H9 (cell line): Measurements from ENCODE around the gene ENC1. TPM values are rescaled to one million over a fixed set of nuclear protein-coding genes. Genes with fewer than 3 reads are reported as not detected.

ENCODE experiments used
- DNase-seq: peaks from one replicate; pipeline ENCODE4 v3.0.0-alpha.2; 2017
- H2AFZ ChIP-seq: one replicate; pipeline ENCODE4 v1.6.1; 2013; ENCODE audit warnings: mild to moderate bottlenecking, low read length, control low read depth, moderate library complexity
- H2AK5ac ChIP-seq: 2 replicates; pipeline ENCODE4 v1.6.1; 2013; ENCODE audit warnings: low read length, control low read depth, mixed read lengths; ENCODE audit not compliant: insufficient read length
- H2BK120ac ChIP-seq: one replicate; pipeline ENCODE4 v1.6.1; 2013; ENCODE audit warnings: low read depth, mild to moderate bottlenecking, low read length, control low read depth, inconsistent platforms; ENCODE audit not compliant: poor library complexity, severe bottlenecking
- H2BK12ac ChIP-seq: 2 replicates; pipeline ENCODE4 v1.6.1; 2013; ENCODE audit warnings: low read length, control low read depth, mixed read lengths, low read depth; ENCODE audit not compliant: insufficient read length
- H2BK15ac ChIP-seq: 2 replicates; pipeline ENCODE4 v1.6.1; 2013; ENCODE audit warnings: low read depth, low read length, control low read depth
- H2BK20ac ChIP-seq: one replicate; pipeline ENCODE4 v1.6.1; 2013; ENCODE audit warnings: low read depth, mild to moderate bottlenecking, low read length, control low read depth, inconsistent platforms; ENCODE audit not compliant: poor library complexity, severe bottlenecking
- H2BK5ac ChIP-seq: 2 replicates; pipeline ENCODE4 v1.6.1; 2013; ENCODE audit warnings: low read length, control low read depth, mixed read lengths; ENCODE audit not compliant: insufficient read length
- H3K14ac ChIP-seq: 2 replicates; pipeline ENCODE4 v1.6.1; 2013; ENCODE audit warnings: low read length, control low read depth; ENCODE audit not compliant: insufficient read depth
- H3K18ac ChIP-seq: 2 replicates; pipeline ENCODE4 v1.6.1; 2013; ENCODE audit warnings: low read depth, mild to moderate bottlenecking, mixed read lengths, low read length, control low read depth; ENCODE audit not compliant: insufficient read length
- H3K23ac ChIP-seq: 2 replicates; pipeline ENCODE4 v1.6.1; 2013; ENCODE audit warnings: low read length, control low read depth, mixed read lengths, low read depth; ENCODE audit not compliant: insufficient read length
- H3K23me2 ChIP-seq: 2 replicates; pipeline ENCODE4 v1.6.1; 2013; ENCODE audit warnings: low read depth, mild to moderate bottlenecking, mixed read lengths, low read length, control low read depth; ENCODE audit not compliant: insufficient read length, poor library complexity, severe bottlenecking
- H3K27ac ChIP-seq: 2 replicates; pipeline ENCODE4 v1.5.1; 2013; ENCODE audit warnings: low read length, control low read depth, mixed read lengths, low read depth; ENCODE audit not compliant: insufficient read length
- H3K27me3 ChIP-seq: 2 replicates; pipeline ENCODE4 v1.6.1; 2013; ENCODE audit warnings: low read length, control low read depth, inconsistent platforms; ENCODE audit not compliant: insufficient read depth
- H3K4ac ChIP-seq: 2 replicates; pipeline ENCODE4 v1.6.1; 2013; ENCODE audit warnings: low read depth, mild to moderate bottlenecking, control low read depth, inconsistent platforms, low read length, moderate library complexity
- H3K4me1 ChIP-seq: 2 replicates; pipeline ENCODE4 v1.6.1; 2013; ENCODE audit warnings: low read length, control low read depth, inconsistent platforms; ENCODE audit not compliant: insufficient read depth
- H3K4me2 ChIP-seq: 2 replicates; pipeline ENCODE4 v1.6.1; 2013; ENCODE audit warnings: low read length, control low read depth, mixed read lengths; ENCODE audit not compliant: insufficient read length, insufficient read depth
- H3K56ac ChIP-seq: 2 replicates; pipeline ENCODE4 v1.6.1; 2013; ENCODE audit warnings: low read depth, mild to moderate bottlenecking, mixed read lengths, low read length, control low read depth; ENCODE audit not compliant: insufficient read length
- H3K79me1 ChIP-seq: 2 replicates; pipeline ENCODE4 v1.6.1; 2013; ENCODE audit warnings: low read depth, mild to moderate bottlenecking, moderate library complexity, low read length, control low read depth, inconsistent platforms; ENCODE audit not compliant: insufficient read depth, poor library complexity, severe bottlenecking
- H3K79me2 ChIP-seq: 2 replicates; pipeline ENCODE4 v1.6.1; 2013; ENCODE audit warnings: low read length, control low read depth, inconsistent platforms; ENCODE audit not compliant: insufficient read depth
- H3K9ac ChIP-seq: 2 replicates; pipeline ENCODE4 v1.6.1; 2013; ENCODE audit warnings: low read length, control low read depth, mixed read lengths; ENCODE audit not compliant: insufficient read length; ENCODE audit errors: extremely low read depth
- H3K9me3 ChIP-seq: one replicate; pipeline ENCODE4 v1.6.1; 2013; ENCODE audit warnings: low read depth, low read length, inconsistent platforms; ENCODE audit not compliant: control insufficient read depth
- H3T11ph ChIP-seq: one replicate; pipeline ENCODE4 v1.6.1; 2013; ENCODE audit warnings: mild to moderate bottlenecking, low read length, control low read depth, inconsistent platforms
- H4K20me1 ChIP-seq: one replicate; pipeline ENCODE4 v1.6.1; 2013; ENCODE audit not compliant: control insufficient read depth, insufficient read length, insufficient read depth
- H4K5ac ChIP-seq: 2 replicates; pipeline ENCODE4 v1.6.1; 2013; ENCODE audit warnings: low read depth, mild to moderate bottlenecking, mixed read lengths, low read length, control low read depth; ENCODE audit not compliant: insufficient read length
- H4K8ac ChIP-seq: replicated peaks from 2 replicates; pipeline ENCODE4 v1.6.1; 2013; ENCODE audit warnings: low read length, control low read depth, mixed read lengths, low read depth; ENCODE audit not compliant: insufficient read length
- H4K91ac ChIP-seq: 2 replicates; pipeline ENCODE4 v1.6.1; 2013; ENCODE audit warnings: low read depth, mild to moderate bottlenecking, moderate library complexity, mixed read lengths, low read length, control low read depth; ENCODE audit not compliant: insufficient read length
- H3K27ac Mint-ChIP-seq, 3 experiments: 2 replicates in 2 of 3; 3 replicates in 1 of 3; pipeline ENCODE4 v1.8.0; 2020 to 2021; ENCODE audit warnings: mixed read lengths in 3 of 3, mild to moderate bottlenecking in 1 of 3, moderate library complexity in 1 of 3
- H3K27me3 Mint-ChIP-seq: 2 replicates; pipeline ENCODE4 v1.8.0; 2021; ENCODE audit warnings: low read depth, mild to moderate bottlenecking, moderate library complexity, mixed read lengths
- H3K36me3 Mint-ChIP-seq, 3 experiments: 2 replicates in 2 of 3; 3 replicates in 1 of 3; pipeline ENCODE4 v1.8.0; 2020 to 2021; ENCODE audit warnings: low read depth in 3 of 3, mixed read lengths in 3 of 3; ENCODE audit not compliant: insufficient read depth in 1 of 3
- H3K4me1 Mint-ChIP-seq, 2 experiments: 2 replicates each; pipeline ENCODE4 v1.8.0; 2020; ENCODE audit warnings: mixed read lengths in 2 of 2
- H3K4me3 Mint-ChIP-seq, 2 experiments: 2 replicates in 1 of 2; 3 replicates in 1 of 2; pipeline ENCODE4 v1.8.0; 2020 to 2021; ENCODE audit warnings: mild to moderate bottlenecking in 2 of 2, mixed read lengths in 2 of 2, moderate library complexity in 1 of 2
- H3K9me3 Mint-ChIP-seq, 2 experiments: 2 replicates in 1 of 2; 3 replicates in 1 of 2; pipeline ENCODE4 v1.8.0; 2020; ENCODE audit warnings: mild to moderate bottlenecking in 2 of 2, mixed read lengths in 2 of 2, moderate library complexity in 1 of 2
- WGBS: extraction: QIAGEN DNeasy Blood & Tissue Kit; methylation state at CpG from one replicate; pipeline ENCODE4 v1.1.7; 2013; ENCODE audit warnings: missing lambda C conversion rate, low lambda C conversion rate, mixed read lengths; ENCODE audit not compliant: insufficient read length; ENCODE audit errors: extremely low coverage; 5-methylcytosine and 5-hydroxymethylcytosine counted together
- total RNA-seq: library from RNA; stranded (reverse); gene quantifications from 2 replicates; pipeline ENCODE4 v1.2.1, GENCODE V29; 2021
- TF ChIP-seq, protein P1 (sequence below): fragments of 200-600 bp; sonication (generic); conservative IDR thresholded peaks from 3 replicates; pipeline ENCODE4 v1.8.0; 2021; ENCODE audit warnings: antibody characterized with exemption, mild to moderate bottlenecking

Gene ENC1
- total RNA-seq, 1 experiment from 2014 or later = 14.4 TPM

DNA sequence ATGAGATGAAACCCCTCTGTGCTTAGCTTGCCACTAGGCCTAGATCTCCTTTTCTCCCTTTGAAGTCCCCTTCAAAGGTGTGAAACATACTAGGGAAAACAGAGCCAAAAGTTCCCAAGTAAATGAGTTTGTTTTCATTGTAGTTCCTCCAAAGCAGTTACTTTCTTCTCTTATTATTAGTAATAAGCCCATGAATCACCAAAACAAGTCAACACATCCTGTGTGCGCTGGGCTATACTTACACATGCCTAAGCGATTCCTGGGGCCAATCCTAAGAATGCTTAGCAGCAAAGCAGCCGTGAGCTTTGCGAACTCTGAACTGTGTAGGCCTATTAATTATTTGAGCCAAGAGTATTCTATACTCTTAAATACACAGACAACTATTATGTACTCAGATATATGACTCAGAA, 7.6 kb downstream of the ENC1 start:
- H3K36me3 Mint-ChIP-seq = peaks cover 18 to 36% (median 35%) of the 10 kb centered on the region in 3 experiments; a peak in 6 of 7 replicates
- Histone ChIP-seq H4K20me1 (no peaks in the 10 kb centered on the region), H3K27ac (no peak overlapping the region), H4K8ac (no peak overlapping the region), H3K79me2 (peaks cover 3% of the 10 kb centered on the region; the same call in 1 of the 2 replicates), H3K18ac (no peak overlapping the region), H2AK5ac (no peak overlapping the region), H3K4ac (no peak overlapping the region), H2AFZ (no peak overlapping the region), H3K14ac (no peak overlapping the region), H2BK20ac (no peak overlapping the region), H3T11ph (no peak overlapping the region), H2BK120ac (no peak overlapping the region), H4K5ac (no peak overlapping the region), H3K9ac (no peak overlapping the region), H3K56ac (no peak overlapping the region), H3K23ac (no peak overlapping the region), H3K4me2 (no peak overlapping the region), H3K9me3 (no peaks in the 10 kb centered on the region), H2BK5ac (no peak overlapping the region), H4K91ac (no peak overlapping the region), H3K79me1 (no peaks in the 10 kb centered on the region), H3K27me3 (no peaks in the 10 kb centered on the region), H2BK15ac (no peak overlapping the region), H3K23me2 (no peaks in the 10 kb centered on the region), H3K4me1 (peaks cover 12% of the 10 kb centered on the region), H2BK12ac (no peak overlapping the region)
- no peaks in the 10 kb centered on the region for H3K9me3 Mint-ChIP-seq
- H3K27me3 Mint-ChIP-seq = peaks cover 8% of the 10 kb centered on the region
- TF ChIP-seq, protein P1, sequence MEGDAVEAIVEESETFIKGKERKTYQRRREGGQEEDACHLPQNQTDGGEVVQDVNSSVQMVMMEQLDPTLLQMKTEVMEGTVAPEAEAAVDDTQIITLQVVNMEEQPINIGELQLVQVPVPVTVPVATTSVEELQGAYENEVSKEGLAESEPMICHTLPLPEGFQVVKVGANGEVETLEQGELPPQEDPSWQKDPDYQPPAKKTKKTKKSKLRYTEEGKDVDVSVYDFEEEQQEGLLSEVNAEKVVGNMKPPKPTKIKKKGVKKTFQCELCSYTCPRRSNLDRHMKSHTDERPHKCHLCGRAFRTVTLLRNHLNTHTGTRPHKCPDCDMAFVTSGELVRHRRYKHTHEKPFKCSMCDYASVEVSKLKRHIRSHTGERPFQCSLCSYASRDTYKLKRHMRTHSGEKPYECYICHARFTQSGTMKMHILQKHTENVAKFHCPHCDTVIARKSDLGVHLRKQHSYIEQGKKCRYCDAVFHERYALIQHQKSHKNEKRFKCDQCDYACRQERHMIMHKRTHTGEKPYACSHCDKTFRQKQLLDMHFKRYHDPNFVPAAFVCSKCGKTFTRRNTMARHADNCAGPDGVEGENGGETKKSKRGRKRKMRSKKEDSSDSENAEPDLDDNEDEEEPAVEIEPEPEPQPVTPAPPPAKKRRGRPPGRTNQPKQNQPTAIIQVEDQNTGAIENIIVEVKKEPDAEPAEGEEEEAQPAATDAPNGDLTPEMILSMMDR = no peak
- H3K27ac Mint-ChIP-seq = no peak overlapping the region
- no peak overlapping the region for H3K4me3 Mint-ChIP-seq
- peaks cover 40 to 42% of the 10 kb centered on the region in 2 experiments for H3K4me1 Mint-ChIP-seq
- WGBS = no CpG with 5 or more reads among the region's 4 CpGs
- DNase-seq = no peak
